Endothelial cell of umbilical vein (primary cell): ENCODE results near the gene KIF26B. TPM values are rescaled to one million over a fixed set of nuclear protein-coding genes. Genes with fewer than 3 reads are reported as not detected.

Experiments
- BruUV-seq: library from RNA; stranded (reverse); fragments of 400-500 nt; replicated peaks from 2 replicates; lab custom pipeline; 2021; lab: Mats Ljungman, UMichigan
- CTCF ChIA-PET: fragments of 300-600, 350-600 bp; sonication (Branson Sonifier 250); formaldehyde crosslinking; loops from one replicate; lab custom pipeline; 2021; ENCODE audit warnings: antibody characterized with exemption, inconsistent platforms; lab: Charles Lee
- POLR2A ChIA-PET: fragments of 300-600, 350-600 bp; sonication (Branson Sonifier 250); formaldehyde crosslinking; loops from one replicate; lab custom pipeline; 2021; ENCODE audit warnings: antibody characterized with exemption, inconsistent platforms; lab: Charles Lee
- DNase-seq: peaks from one replicate; pipeline ENCODE4 v3.0.0-alpha.2; 2011; ENCODE audit warnings: low read depth, low spot score
- FAIRE-seq: peaks from 2 replicates; lab custom pipeline; 2011; peaks lifted over from hg19 to GRCh38; lab: Jason Lieb, UNC
- H2AFZ ChIP-seq: 2 replicates; pipeline ENCODE4 v1.6.0; 2012; ENCODE audit warnings: low read depth, low read length, control low read depth, inconsistent platforms
- H3K27ac ChIP-seq: 2 replicates; pipeline ENCODE4 v1.5.1; 2011; ENCODE audit warnings: low read depth, mild to moderate bottlenecking, control low read depth, low read length, moderate library complexity; ENCODE audit not compliant: insufficient read depth
- H3K27me3 ChIP-seq, 2 experiments: 2 replicates each; pipeline versions ENCODE4 v1.6.0 to v1.6.1; 2011; ENCODE audit warnings: low read length in 2 of 2, mixed read lengths in 1 of 2; ENCODE audit not compliant: control insufficient read depth in 2 of 2, insufficient read depth in 2 of 2
- H3K36me3 ChIP-seq, 2 experiments: 2 replicates in 1 of 2; 3 replicates in 1 of 2; pipeline ENCODE4 v1.5.1; 2011; ENCODE audit warnings: low read length in 2 of 2, mild to moderate bottlenecking in 1 of 2, moderate library complexity in 1 of 2; ENCODE audit not compliant: control insufficient read depth in 2 of 2, insufficient read depth in 2 of 2; ENCODE audit errors: extremely low read depth in 1 of 2
- H3K4me1 ChIP-seq: 3 replicates; pipeline ENCODE4 v1.5.1; 2011; ENCODE audit warnings: mild to moderate bottlenecking, low read length; ENCODE audit not compliant: control insufficient read depth, insufficient read depth; ENCODE audit errors: extremely low read depth
- H3K4me2 ChIP-seq: 2 replicates; pipeline ENCODE4 v1.6.1; 2011; ENCODE audit warnings: low read length, control low read depth, mixed read lengths; ENCODE audit not compliant: insufficient read depth
- H3K4me3 ChIP-seq, 3 experiments: fragments of 200-600 bp in 1 of 3; sonication (generic), shearing (Covaris generic) in 1 of 3; replicated peaks in 1 of 3; 2 replicates each; pipeline ENCODE4 v1.5.1; 2011 to 2016; ENCODE audit warnings: control low read depth in 3 of 3, low read length in 3 of 3, mild to moderate bottlenecking in 2 of 3, inconsistent platforms in 1 of 3, low read depth in 1 of 3, moderate library complexity in 1 of 3; ENCODE audit not compliant: insufficient read depth in 1 of 3
- H3K79me2 ChIP-seq: 2 replicates; pipeline ENCODE4 v1.6.0; 2012; ENCODE audit warnings: low read length, inconsistent platforms; ENCODE audit not compliant: control insufficient read depth, insufficient read depth
- H3K9ac ChIP-seq: replicated peaks from 2 replicates; pipeline ENCODE3; 2011; ENCODE audit warnings: low read length, control low read depth; ENCODE audit not compliant: insufficient read depth; ENCODE audit errors: extremely low read depth
- H3K9me1 ChIP-seq: replicated peaks from 3 replicates; pipeline ENCODE4 v1.6.0; 2011; ENCODE audit warnings: mild to moderate bottlenecking, low read length; ENCODE audit not compliant: control insufficient read depth, insufficient read depth; ENCODE audit errors: extremely low read depth
- H3K9me3 ChIP-seq: replicated peaks from 2 replicates; pipeline ENCODE4 v1.5.1; 2012; ENCODE audit warnings: low read length, inconsistent platforms; ENCODE audit not compliant: control insufficient read depth, insufficient read depth
- H4K20me1 ChIP-seq: replicated peaks from 2 replicates; pipeline ENCODE3; 2011; ENCODE audit warnings: mild to moderate bottlenecking, low read length; ENCODE audit not compliant: control insufficient read depth, insufficient read depth; ENCODE audit errors: extremely low read depth
- EZH2 ChIP-seq: IDR thresholded peaks from 2 replicates; pipeline ENCODE4 v1.6.1; 2012; ENCODE audit warnings: borderline replicate concordance, low read depth, mild to moderate bottlenecking, moderate library complexity, low read length, inconsistent platforms; ENCODE audit not compliant: severe bottlenecking
- FOS ChIP-seq: IDR thresholded peaks from 2 replicates; pipeline ENCODE4 v1.6.1; 2011; ENCODE audit warnings: mild to moderate bottlenecking, low read length, moderate library complexity, borderline replicate concordance; ENCODE audit not compliant: insufficient read depth
- GATA2 ChIP-seq: IDR thresholded peaks from 2 replicates; pipeline ENCODE4 v1.7.0; 2011; ENCODE audit warnings: low read depth, mild to moderate bottlenecking, moderate library complexity, mixed read lengths, low read length; ENCODE audit not compliant: insufficient read length, insufficient read depth
- JUN ChIP-seq: IDR thresholded peaks from 2 replicates; pipeline ENCODE4 v1.6.1; 2011; ENCODE audit warnings: borderline replicate concordance, low read depth; ENCODE audit not compliant: insufficient read length, insufficient read depth
- MYC ChIP-seq: IDR thresholded peaks from one replicate; pipeline ENCODE4 v1.6.1; 2011; ENCODE audit warnings: mild to moderate bottlenecking, low read depth, low read length
- POLR2A ChIP-seq: IDR thresholded peaks from 2 replicates; pipeline ENCODE4 v1.6.1; 2012; ENCODE audit warnings: low read depth, mild to moderate bottlenecking, control low read depth, low read length
- POLR2AphosphoS5 ChIP-seq: IDR thresholded peaks from 2 replicates; pipeline ENCODE4 v1.6.1; 2012; ENCODE audit warnings: low read depth, mild to moderate bottlenecking, control low read depth, low read length, moderate library complexity; ENCODE audit not compliant: insufficient read depth
- dilution Hi-C: fragments of 300-500 bp; cut with MboI; formaldehyde crosslinking; loops from one replicate; pipeline ENCODE4 v1.15.0; 2019; ENCODE audit warnings: low sequenced_read_pairs; ENCODE audit not compliant: extremely low pct_ligation_motif_present
- intact Hi-C: fragments of 100-400 bp; cut with micrococcal nuclease; formaldehyde crosslinking; loops from one replicate; pipeline ENCODE4 v1.10.0; 2022
- polyA plus RNA-seq, 4 experiments: library from polyadenylated mRNA; depleted of rRNA in 3 of 4; stranded (reverse) in 3 of 4; unstranded in 1 of 4; fragments of >200 nt; gene quantifications; 2 replicates each; pipeline versions ENCODE4 v1.2.1 to v1.2.3, GENCODE V29; 2011 to 2012; ENCODE audit warnings: missing spikeins in 1 of 4
- total RNA-seq: library from RNA; stranded (reverse); gene quantifications from 2 replicates; pipeline ENCODE4 v1.2.3, GENCODE V29; 2021
- TF ChIP-seq, protein P1 (sequence below), 2 donors: IDR thresholded peaks; 1 replicate in 1 of 2; 2 replicates in 1 of 2; pipeline ENCODE4 v1.5.1; 2011; ENCODE audit warnings: low read length in 2 of 2, mild to moderate bottlenecking in 2 of 2, moderate library complexity in 2 of 2, control low read depth in 1 of 2, inconsistent platforms in 1 of 2, low read depth in 1 of 2; ENCODE audit not compliant: insufficient read depth in 1 of 2; ENCODE audit errors: extremely low read depth in 1 of 2
- TF ChIP-seq, protein P2 (sequence below): IDR thresholded peaks from 2 replicates; pipeline ENCODE4 v1.6.1; 2011; ENCODE audit not compliant: insufficient read depth, insufficient read length

The KIF26B gene
- total and polyA plus RNA-seq, 2 donors (not counting 3 experiments of a cell fraction or from before 2014, with no cell fraction given) = 0.04 to 0.49 TPM

DNA sequence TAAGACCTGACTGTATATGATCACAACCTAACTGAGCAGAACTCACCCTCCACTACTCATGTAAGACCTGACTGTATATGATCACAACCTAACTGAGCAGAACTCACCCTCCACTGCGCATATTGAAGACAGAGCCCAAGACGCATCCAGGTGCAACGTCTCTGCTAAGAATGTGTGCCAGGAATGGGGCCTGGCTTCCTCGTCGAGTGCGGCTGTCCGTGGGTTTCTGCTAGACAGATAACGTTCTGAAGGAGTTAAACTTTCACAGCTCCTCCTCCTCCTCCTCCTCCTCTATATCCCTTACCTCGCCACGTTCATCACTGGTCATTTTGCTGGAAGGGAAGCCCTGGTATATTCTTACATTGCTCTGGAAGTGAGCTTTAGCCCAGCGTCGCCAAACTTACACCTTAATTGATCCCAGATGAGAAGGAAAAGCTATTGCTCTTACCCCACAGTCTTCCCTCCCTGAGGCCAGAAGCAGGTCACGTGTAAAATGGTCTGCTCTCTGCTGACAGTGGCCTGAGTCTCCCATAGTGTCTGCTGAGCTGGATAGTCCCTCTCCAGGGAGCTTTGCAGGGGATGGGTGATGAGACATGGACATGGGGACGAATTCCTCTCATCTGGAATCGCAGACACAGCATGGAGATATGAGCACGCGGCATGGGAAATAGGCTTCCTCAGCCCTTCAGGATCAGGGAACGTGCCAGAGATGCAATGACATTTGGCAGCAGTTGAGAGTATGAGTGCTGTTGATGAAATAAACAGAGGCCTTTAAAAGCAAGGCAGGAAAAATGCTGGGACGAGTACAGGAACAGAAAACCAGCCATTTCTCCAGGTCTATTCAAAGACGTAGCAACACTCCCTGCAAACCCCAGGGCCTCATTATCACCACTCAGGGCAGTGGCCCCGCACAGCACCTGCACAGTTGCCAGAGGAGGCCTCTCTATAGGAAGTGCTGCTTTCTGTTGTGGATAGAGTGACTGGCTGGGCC, 528.1 kb downstream of the KIF26B start:
- ChIA-PET POLR2A (no interaction called here), CTCF (no interaction called here)
- Histone ChIP-seq H3K9me1 (no peaks in the 10 kb centered on the region), H2AFZ (no peak overlapping the region), H3K27ac (no peak overlapping the region), H3K4me2 (no peak overlapping the region), H4K20me1 (no peaks in the 10 kb centered on the region), H3K4me1 (no peaks in the 10 kb centered on the region), H3K79me2 (no peaks in the 10 kb centered on the region), H3K4me3 (no peak overlapping the region), H3K9me3 (no peaks in the 10 kb centered on the region), H3K27me3 (no peaks in the 10 kb centered on the region), H3K36me3 (no peaks in the 10 kb centered on the region), H3K9ac (no peak overlapping the region)
- intact Hi-C loops = no loop called here
- FAIRE-seq (no peak), DNase-seq (no peak)
- no TSS peak for BruUV-seq
- dilution Hi-C loops = no loop called here
- TF ChIP-seq JUN (no peak), FOS (no peak), MYC (no peak), GATA2 (no peak), EZH2 (no peak), POLR2AphosphoS5 (no peak), POLR2A (no peak)
- TF ChIP-seq, protein P1, sequence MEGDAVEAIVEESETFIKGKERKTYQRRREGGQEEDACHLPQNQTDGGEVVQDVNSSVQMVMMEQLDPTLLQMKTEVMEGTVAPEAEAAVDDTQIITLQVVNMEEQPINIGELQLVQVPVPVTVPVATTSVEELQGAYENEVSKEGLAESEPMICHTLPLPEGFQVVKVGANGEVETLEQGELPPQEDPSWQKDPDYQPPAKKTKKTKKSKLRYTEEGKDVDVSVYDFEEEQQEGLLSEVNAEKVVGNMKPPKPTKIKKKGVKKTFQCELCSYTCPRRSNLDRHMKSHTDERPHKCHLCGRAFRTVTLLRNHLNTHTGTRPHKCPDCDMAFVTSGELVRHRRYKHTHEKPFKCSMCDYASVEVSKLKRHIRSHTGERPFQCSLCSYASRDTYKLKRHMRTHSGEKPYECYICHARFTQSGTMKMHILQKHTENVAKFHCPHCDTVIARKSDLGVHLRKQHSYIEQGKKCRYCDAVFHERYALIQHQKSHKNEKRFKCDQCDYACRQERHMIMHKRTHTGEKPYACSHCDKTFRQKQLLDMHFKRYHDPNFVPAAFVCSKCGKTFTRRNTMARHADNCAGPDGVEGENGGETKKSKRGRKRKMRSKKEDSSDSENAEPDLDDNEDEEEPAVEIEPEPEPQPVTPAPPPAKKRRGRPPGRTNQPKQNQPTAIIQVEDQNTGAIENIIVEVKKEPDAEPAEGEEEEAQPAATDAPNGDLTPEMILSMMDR (IDR thresholded peaks at IDR 0.05; ENCODE audit: extremely low read depth in 1 of 2, insufficient read depth in 1 of 2, low read depth in 1 of 2, low read length in 2 of 2) = no peak
- TF ChIP-seq, protein P2, sequence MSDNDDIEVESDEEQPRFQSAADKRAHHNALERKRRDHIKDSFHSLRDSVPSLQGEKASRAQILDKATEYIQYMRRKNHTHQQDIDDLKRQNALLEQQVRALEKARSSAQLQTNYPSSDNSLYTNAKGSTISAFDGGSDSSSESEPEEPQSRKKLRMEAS = no peak
